NCI-H345 treated with DMSO at 0.1 percent for 48 hours (cell line): Measurements from ENCODE around the gene ADARB2.

Source experiments
- DNase-seq: peaks from one replicate; lab custom pipeline; 2025; ENCODE audit not compliant: unreplicated experiment; lab: John Stamatoyannopoulos, UW

The ADARB2 gene

DNA sequence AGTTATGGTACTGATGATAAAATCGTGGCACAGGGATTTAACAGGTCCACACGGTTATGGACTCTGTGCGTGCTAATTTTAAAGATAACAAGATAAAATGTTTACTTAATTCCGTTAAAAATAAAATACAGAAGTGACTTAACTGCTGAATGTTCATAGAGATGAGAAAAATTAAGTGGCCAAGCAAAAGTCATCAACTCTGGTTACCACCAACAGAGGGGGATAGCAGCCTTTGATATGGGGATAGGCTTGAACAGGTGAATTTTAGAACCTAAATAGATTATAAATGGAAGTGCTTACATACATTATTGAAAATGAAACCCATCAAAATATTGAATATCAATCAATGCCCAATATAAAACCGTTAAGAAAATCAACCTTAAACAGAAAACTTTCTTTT is 436.2 kb downstream of the ADARB2 start:
- no peak for DNase-seq

DNA sequence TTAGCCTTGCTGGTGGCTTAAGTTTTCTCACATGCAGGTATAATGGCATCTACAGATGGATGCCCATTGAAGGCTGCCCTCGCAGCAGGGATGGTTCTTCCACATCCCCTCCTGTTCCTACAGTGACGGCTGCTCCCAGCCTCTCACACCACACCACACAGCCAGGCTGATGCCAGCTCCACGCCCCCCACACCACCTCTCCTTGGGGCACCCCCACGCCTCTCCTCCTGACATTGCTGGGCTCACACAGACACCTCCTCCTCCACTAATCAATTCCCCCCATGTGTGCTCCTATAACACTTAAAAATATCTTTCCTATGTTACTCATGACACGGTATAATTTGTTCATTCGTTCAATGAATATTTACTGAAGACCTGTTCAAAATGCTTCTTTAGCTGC is 437.1 kb downstream of the ADARB2 start:
- DNase-seq, result no peak

DNA sequence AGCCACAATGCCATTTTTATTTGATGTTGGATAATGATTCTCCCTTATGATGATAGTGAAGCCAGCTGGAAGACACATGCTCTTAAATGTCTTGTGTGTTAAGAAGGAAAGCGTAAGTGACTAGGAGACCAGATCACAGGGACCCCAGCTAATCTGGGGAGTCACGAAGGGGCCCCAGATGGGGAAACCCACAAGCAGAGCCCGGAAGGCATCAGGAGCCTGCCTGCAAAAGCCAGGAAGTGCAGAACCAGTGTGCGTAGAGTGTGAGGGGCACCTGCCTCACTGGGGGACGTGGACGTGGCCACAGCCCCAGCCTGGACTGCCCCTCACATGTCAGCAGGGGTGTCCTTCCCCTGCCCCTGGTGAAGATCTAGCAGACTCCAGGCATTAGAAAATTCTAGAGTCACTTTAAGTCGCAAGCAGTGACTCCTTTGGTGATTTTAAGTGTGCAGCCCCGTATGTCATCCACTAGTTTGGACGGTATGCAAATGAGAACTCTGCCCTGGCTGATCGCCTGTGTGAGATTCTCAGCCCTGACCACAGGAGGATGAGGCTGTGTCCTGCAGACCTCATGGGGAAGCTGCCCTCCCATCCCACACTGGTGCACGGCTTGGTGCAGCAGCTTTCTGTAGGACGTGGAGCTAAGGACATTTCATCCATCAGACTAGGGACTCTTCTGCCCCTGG is 438.1 kb downstream of the ADARB2 start:
- DNase-seq, result no peak

DNA sequence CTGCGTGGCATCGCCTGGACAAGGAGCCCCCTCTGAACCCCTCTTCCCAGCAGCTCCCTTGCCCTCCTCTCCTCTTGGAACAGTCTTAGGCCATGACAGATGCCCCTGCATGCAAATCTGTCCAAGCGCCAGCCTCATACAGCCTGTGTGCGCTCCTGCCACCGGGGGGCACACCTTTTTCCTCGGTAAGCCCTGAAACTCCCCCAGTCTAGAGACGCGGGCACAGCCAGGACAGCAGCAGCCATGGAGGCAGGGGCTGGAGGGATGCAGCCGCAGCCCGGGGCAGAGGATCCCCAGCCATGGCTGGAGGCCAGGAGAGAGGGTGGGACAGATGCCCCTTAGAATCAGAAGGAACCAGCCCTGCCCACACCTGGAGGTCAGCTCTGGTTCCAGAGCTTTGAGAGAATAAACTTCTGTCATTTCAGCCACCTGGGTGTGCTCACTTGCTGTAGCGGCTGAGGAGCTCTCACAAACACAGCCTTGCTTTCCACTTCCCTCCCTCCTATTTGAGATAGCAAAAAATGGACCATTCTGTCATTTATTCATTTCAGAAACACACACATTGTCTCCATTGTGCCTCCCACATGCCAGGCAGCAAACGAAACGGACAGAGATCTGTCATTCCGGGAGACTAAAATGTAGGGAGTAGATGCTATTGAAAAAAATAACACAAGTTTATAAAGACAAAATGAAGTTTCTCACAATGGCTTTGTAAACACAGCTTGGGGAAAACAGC is 439.6 kb downstream of the ADARB2 start:
- DNase-seq, result no peak

DNA sequence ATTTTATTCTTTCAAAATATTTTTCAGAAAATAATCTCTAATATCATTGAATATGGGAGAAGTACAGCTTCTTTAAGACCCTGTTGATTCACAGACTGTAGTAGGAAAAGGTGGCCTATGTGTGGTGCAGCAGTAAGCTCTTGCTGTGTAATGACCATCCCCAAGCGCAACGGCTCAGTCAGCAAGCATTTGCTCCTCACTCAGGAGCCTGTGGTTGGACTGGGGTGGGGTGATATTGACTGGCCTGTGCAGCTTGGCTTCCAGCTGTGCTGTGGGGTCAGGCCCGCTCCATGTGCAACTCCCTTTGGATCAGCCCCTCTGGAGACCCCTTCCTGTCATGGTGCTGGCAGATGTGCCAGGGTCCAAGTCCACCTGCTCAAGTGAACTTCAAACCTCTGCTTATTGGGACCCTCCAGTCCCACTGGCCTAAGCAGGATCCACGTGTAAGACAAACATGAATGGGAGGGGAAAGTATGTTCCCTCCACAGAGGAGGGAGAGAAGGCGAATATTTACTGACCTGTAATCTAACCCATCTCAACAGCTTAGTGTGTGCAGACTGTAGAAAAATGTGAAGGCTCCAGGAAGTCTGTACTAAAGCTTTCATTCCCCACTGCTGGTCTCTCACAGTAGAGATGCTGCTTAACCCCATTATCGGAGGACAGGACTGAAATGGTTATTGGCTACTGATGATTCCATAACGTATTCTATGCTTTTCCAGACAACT is 441.4 kb downstream of the ADARB2 start:
- no peak for DNase-seq

DNA sequence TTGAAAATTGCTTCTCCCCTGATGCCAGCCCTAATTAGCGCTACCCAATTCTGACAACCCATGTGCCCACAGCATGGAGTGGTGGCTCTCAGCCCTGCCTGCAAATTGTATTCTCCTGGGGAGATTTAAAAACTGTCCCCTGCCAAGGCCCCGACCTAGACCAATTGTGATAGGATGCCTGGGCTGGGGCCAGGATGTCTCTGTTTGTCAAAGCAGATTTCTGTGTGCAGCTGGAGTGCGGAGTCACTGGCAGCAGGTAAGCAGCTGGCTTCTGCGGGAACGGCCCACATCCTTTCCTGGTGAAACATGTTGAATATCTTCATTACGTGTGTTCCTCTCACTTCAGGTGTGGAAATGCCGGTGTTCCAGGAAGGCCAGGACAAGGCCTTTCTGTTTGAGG is 442.6 kb downstream of the ADARB2 start:
- DNase-seq, result no peak

DNA sequence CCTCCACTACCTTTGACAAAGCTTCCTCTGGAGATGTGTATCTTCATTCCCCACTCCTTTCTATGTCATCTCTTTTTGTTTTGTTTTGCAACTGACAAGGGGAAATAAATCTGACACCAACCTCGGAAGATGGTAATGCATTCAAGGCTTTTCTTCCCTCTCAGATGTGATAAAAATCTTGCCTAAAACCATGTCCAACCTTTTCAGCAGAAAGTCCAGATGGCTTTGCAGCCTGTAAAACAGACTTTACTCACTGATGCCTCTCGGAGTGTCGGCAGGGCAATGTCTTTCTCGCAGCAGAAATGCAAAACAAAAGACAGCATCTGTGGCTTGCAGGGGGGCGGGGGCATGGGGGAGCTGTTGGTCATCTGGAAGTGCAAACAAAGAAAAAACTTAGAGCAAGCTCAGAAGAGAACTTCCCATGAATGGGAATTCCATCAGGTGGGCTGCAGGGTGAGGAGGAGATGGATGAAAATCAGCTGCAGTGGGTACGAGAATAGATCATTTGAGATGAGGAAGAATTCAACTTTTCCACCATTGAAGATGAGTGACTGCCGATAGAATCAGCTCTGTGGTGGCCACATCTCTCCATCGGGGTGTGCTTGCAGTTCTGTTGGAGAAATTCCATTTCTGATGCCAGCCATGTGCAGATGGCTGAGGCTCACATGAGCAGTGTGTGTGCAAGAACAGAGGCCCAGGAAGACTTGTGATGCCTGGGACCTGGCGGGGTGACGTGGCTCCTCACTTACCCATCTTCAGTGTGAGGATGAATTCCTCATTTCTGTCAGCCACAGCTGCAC is 443.5 kb downstream of the ADARB2 start:
- DNase-seq, result no peak

DNA sequence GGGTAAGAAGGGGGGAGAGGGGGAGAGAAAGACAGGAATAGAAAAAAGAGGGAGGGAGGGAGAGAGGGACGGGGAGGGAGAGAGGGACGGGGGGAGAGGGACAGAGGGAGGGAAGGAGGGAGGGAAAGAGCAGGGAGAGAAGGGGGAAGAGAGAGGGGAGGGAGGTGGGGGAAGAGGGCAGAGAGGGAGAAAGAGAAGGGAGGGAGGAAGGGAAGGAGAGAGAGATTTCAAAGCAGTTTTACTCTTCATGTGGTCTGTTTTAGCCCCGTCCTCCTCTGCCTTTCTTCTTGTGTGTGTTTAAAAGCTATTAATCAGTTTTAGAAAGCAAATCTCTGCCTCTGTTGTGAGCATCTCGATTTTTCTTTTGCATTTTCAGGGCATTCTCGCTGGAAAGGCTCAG is 444.2 kb downstream of the ADARB2 start:
- DNase-seq, result no peak

DNA sequence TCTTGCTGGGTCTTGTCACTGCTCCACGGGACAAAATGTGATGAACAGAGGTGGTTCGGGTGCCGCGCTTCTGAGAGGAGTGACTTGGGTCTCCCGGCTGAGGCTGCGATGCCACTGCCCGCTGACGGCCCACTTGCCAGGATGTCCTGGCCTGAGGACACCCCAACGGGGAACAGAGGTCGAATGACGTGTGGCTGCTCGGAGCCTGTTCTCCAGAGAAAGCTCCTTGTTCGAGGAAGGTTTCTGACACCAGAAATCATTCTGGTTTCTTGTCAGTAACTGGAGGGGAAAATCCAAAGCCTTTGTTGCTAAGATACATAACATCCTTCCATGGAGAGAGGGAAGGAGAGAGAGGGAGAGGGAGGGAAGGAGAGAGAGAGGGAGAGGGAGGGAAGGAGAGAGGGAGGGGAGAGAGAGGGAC is 444.7 kb downstream of the ADARB2 start:
- DNase-seq, result no peak

DNA sequence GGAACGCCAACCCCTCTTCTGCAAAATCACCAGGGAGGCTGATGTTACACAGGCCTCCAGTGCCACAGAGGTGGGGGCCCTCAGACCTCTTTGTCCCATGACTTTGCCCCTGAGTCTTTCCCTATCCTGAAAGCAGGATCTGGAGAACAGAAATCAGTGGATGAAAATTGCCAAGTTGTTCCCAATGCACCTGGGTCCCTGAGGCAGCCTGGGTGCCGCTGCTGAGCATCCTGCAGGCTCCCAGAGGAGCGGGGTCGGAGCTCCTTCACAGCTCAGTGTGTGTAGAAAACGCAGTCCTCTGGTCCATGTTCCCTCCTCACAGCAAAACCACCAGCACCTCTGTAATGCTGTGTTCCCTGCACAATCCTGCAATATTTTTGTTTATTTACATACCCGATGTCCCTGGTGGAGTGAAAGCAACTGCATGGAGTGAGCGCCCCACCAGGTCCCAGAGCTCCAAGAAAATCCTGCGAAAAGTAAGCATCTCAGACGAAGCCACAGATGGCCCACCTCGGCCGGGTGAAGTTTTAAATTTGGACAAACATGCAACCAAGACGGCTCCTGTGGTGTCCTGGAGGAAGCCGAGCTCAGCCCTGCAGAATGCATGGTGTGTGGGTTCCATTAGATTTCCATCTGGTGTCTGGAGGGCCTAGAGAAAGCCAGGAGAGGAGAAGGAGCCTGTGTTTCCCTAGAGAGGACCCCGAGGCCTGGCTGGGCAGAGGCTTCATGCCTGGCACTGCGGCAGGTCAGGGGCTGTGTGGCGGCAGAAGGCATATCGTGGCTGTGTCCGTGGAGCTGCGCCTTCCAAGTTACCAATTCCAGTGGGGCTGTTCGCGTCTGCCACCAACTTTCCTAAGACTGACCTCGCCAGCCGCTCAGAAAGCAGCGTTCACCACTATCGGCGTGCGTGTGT is 445.9 kb downstream of the ADARB2 start:
- no peak for DNase-seq

DNA sequence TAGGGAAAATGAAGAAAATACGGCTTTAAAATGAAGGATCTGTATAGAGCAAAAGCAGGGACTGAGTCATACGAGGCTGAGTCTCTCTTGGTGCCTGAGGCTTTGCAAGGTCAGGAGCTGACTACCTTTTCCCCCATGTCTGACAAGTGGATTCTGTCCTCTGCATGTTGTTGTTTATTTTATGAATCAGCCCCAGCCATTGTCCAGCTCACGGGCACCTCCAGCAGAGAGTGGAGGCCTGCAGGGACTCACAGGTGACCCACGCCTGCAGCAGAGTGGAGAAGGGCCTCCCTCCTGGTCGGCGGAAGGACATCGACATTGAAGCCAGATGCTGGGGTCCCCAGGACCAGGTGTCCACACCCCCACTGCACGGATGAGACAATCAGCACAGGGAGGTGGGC is 447.3 kb downstream of the ADARB2 start:
- no peak for DNase-seq

DNA sequence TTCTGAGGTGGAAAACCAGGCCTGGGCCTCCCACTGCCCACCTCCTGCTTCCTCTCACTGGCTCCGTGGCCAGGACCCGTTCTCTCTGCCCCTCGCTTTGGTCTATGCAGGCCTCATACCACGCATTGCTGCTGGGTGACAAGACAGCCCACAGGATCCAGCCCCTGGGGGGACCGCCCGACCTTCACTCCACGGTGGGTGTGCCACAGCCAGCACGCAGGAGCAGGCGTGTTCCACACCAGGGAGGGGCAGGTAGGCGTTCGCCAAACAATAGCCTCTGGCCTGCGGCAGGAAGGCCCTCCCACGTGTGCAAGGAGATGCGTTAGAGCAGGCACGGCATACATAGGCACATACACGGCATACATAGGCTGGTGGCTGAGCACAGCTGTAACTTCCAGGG is 447.7 kb downstream of the ADARB2 start:
- no peak for DNase-seq

DNA sequence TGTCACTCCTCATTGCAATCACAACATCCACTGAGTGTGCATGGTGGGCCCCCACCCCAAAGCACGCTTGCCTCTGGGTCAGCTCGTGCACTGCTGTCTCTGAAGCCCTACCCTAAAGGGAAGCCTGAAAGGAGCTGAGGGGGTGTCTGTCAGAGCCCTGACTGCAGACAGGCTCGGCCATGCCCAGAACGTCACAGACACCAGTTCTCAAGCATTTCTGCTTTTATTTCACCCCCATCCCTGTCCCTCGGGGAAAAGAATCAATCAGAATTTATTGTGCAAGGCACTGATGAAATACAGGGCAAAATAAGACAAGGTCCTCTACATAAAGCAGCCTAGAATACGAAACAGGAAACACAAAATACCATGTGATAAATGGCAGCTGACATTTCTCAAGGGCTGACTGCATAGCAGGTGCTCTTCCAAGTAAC is 449.3 kb downstream of the ADARB2 start:
- no peak for DNase-seq

DNA sequence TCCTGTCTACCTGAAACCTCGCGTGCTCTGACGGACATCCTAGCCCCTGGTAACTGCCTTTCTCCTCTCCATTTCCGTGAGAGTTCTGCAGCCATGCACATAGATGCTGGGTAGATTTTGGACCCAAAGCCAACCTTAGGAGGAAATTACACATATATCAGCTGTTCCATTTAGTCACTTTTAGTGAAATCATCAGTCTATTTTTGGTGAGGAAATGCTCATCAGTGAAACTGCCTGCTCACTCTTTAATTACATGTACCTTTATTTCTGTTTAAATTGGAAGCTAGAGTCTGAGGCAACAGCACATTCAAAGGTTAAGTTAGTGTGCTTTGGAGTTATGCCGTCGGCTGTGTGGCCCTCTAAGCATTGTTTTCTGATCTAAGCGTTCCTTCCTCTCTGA is 449.8 kb downstream of the ADARB2 start:
- no peak for DNase-seq

DNA sequence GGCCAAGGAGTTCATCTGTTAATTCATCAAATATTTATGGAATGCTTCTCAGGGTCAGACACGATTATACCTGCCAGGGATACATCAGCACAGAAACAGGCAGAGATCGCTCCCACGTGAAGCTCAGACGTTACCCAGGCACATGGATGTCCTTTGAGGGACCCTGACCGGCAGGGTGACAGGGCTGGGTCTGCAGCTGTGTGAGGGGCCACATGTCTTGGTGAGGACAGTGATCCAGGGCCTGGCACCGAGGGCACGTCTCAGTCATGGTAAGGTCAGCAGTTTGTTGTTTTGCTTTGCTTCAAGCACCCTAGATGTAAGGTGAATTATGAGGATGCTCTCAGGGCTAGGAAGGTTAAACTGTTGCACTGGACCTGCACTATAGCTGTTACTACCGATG is 453.2 kb downstream of the ADARB2 start:
- no peak for DNase-seq

DNA sequence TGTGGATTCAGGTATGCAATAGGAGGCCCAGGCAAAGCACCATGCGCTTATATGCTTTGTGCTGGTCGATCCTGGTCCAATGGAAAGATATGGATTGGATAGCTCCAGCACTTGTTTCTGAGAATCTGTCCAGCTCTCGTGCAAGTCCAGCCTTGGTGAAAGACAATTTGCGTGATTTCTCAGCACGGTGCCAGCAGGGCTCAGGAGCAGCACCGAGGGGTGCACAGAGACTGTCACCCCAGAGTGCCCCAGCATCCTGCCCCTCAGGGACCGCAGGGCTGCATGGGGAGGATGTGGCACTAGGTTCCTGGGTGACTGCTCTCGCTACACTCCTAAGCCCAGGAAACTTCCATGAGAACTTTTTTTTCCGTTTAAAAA is 455.9 kb downstream of the ADARB2 start:
- DNase-seq, result no peak

DNA sequence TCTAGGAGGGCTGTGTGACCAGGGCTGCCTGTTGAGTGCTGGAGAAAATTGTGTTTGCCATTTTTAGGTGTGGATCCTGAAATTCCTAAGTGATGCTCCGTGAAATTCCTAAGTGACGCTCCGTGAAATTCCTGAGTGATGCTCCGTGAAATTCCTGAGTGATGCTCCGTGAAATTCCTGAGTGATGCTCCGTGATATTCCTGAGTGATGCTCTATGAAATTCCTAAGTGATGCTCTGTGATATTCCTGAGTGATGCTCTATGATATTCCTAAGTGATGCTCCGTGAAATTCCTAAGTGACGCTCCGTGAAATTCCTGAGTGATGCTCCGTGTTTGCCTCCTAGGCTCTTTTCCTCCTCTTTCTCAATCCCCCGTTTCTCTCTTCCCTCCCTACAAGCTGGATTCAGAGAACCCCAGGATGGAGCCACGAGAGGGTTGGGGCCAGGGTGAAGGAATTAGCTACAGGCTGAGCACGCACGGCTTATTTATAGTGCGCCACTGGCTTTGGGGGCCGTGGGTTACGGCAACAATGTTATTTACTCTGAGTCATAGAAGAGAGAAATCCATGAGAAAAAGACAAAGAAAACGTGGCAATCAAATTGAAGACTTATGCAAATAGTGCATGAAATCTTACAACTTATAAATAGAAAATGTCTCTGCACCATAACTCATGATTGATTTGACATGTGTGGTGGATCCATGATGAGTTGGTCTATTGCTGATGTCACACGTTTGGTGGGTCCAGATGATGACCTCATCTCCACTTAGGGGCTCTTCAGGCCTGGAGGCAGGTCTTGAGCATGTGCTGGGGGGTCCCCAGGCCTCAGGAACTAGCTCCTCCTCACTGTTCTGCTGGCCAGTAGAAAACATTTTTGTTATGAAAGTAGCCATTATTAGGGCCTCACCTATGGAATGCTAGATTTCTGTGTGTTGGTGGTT is 456.6 kb downstream of the ADARB2 start:
- no peak for DNase-seq

DNA sequence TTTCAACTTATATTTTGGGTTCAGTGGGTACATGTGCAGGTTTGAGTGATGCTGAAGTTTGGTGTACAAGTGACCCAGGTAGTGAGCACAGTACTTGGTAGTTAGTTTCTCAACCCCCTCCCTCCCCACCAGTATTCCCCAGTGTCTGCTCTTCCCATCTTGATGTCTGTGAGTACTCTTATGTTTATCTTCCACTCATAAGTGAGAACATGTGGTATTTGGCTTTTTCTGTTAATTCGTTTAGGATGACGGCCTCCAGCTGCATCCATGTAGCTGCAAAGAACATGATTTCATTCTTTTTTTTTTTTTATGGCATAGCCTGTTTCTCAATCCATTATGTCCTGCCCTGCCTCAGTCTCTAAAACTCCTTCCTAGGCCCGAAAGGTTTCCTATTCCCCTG is 459.0 kb downstream of the ADARB2 start:
- no peak for DNase-seq
